SK-N-SH (cell line): Measurements from ENCODE around the gene COL23A1.

Experiments used
- CTCF ChIP-seq: fragments of 200-600 bp; sonication (generic); IDR thresholded peaks from 2 replicates; pipeline ENCODE4 v1.6.1; 2017; ENCODE audit warnings: antibody characterized with exemption, mild to moderate bottlenecking, moderate library complexity
- EP300 ChIP-seq, 2 experiments: IDR thresholded peaks; 2 replicates each; pipeline versions ENCODE4 v1.4.0 to v1.6.1; 2012; ENCODE audit warnings: borderline replicate concordance in 1 of 2, low read depth in 1 of 2, low read length in 1 of 2
- EZH2phosphoT487 ChIP-seq: fragments of 200-600 bp; sonication (generic); IDR thresholded peaks from 2 replicates; pipeline ENCODE4 v1.6.1; 2017; ENCODE audit warnings: low read depth, mixed run types, mild to moderate bottlenecking, antibody characterized with exemption, moderate library complexity, borderline replicate concordance
- GABPA ChIP-seq: IDR thresholded peaks from 2 replicates; pipeline ENCODE4 v1.4.0; 2012; ENCODE audit warnings: low read depth, mild to moderate bottlenecking
- JUND ChIP-seq: IDR thresholded peaks from 2 replicates; pipeline ENCODE4 v1.4.0; 2012
- MXI1 ChIP-seq: IDR thresholded peaks from 2 replicates; pipeline ENCODE4 v1.6.1; 2012; ENCODE audit warnings: mild to moderate bottlenecking, low read depth, low read length, improper control_type of control experiment
- POLR2AphosphoS5 ChIP-seq: IDR thresholded peaks from 2 replicates; pipeline ENCODE4 v1.6.1; 2012; ENCODE audit warnings: low read depth, low read length
- RFX5 ChIP-seq: IDR thresholded peaks from 2 replicates; pipeline ENCODE4 v1.6.1; 2012; ENCODE audit warnings: mild to moderate bottlenecking, improper control_type of control experiment, low read length
- SMC3 ChIP-seq: IDR thresholded peaks from 2 replicates; pipeline ENCODE4 v1.6.1; 2012; ENCODE audit warnings: low read depth, low read length, improper control_type of control experiment
- TCF12 ChIP-seq: IDR thresholded peaks from 2 replicates; pipeline ENCODE4 v1.4.0; 2012
- TF ChIP-seq, protein P1 (sequence below): IDR thresholded peaks from 2 replicates; pipeline ENCODE4; 2012

GRCh38 chr5:178338750-178339144 lies 251.4 kb downstream of the COL23A1 start:
- TF ChIP-seq CTCF, result no peak
- no peak for TF ChIP-seq POLR2AphosphoS5
- TF ChIP-seq, protein P1, sequence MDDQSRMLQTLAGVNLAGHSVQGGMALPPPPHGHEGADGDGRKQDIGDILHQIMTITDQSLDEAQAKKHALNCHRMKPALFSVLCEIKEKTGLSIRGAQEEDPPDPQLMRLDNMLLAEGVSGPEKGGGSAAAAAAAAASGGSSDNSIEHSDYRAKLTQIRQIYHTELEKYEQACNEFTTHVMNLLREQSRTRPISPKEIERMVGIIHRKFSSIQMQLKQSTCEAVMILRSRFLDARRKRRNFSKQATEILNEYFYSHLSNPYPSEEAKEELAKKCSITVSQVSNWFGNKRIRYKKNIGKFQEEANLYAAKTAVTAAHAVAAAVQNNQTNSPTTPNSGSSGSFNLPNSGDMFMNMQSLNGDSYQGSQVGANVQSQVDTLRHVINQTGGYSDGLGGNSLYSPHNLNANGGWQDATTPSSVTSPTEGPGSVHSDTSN, result no peak
- no peak for TF ChIP-seq SMC3
- no peak for TF ChIP-seq EZH2phosphoT487
- no peak for TF ChIP-seq GABPA
- TF ChIP-seq MXI1, result no peak
- TF ChIP-seq JUND, result no peak
- TF ChIP-seq RFX5, result no peak
- no peak for TF ChIP-seq TCF12
- TF ChIP-seq EP300 (IDR thresholded peaks at IDR 0.05; ENCODE audit: borderline replicate concordance in 1 of 2, low read depth in 1 of 2, low read length in 1 of 2), result no peak
